Parathyroid adenoma (tissue), 2 donors: ENCODE data around the gene C2CD2L.
A peak's percentile ranks its signal among the peaks of the same experiment; 100 is the strongest.
"Not testable (repeated sequence)": the region's sequence is repeated elsewhere in the genome, so short reads cannot be mapped to it uniquely, and the experiment has no call there.

Source experiments
- H2AFZ ChIP-seq: fragments of 300-600 bp; sonication (generic); one replicate; pipeline ENCODE4 v1.7.0; 2017; ENCODE audit warnings: antibody characterized with exemption, mild to moderate bottlenecking
- H3K27ac ChIP-seq: fragments of 300-600 bp; sonication (generic); one replicate; pipeline ENCODE4 v1.7.0; 2017
- H3K27me3 ChIP-seq: fragments of 300-600 bp; sonication (generic); one replicate; pipeline ENCODE4 v1.7.0; 2017; ENCODE audit warnings: low read length; ENCODE audit not compliant: control insufficient read depth, insufficient read depth
- H3K36me3 ChIP-seq: fragments of 300-600 bp; sonication (generic); one replicate; pipeline ENCODE4 v1.7.0; 2017; ENCODE audit warnings: low read length; ENCODE audit not compliant: control insufficient read depth, insufficient read depth
- H3K4me1 ChIP-seq: fragments of 300-600 bp; sonication (generic); one replicate; pipeline ENCODE4 v1.7.0; 2017; ENCODE audit warnings: control low read depth
- H3K4me2 ChIP-seq: fragments of 300-600 bp; sonication (generic); one replicate; pipeline ENCODE4 v1.7.0; 2017; ENCODE audit warnings: low read length
- H3K4me3 ChIP-seq: fragments of 300-600 bp; sonication (generic); one replicate; pipeline ENCODE4 v1.7.0; 2017; ENCODE audit warnings: low read depth, low read length
- H3K79me2 ChIP-seq: fragments of 300-600 bp; sonication (generic); one replicate; pipeline ENCODE4 v1.7.0; 2017; ENCODE audit warnings: control low read depth
- H3K9ac ChIP-seq: fragments of 300-600 bp; sonication (generic); one replicate; pipeline ENCODE4 v1.7.0; 2017; ENCODE audit warnings: mild to moderate bottlenecking
- H3K9me3 ChIP-seq: fragments of 300-600 bp; sonication (generic); one replicate; pipeline ENCODE4 v1.7.0; 2017; ENCODE audit warnings: low read length; ENCODE audit not compliant: control insufficient read depth
- CTCF ChIP-seq: fragments of 300-600 bp; sonication (generic); IDR thresholded peaks from one replicate; pipeline ENCODE4 v1.7.0; 2017; ENCODE audit warnings: antibody characterized with exemption, mild to moderate bottlenecking
- donor health status: primary hyperparathyroidism.

The C2CD2L gene

GRCh38 chr11:119100246-119100970, 6.7 kb upstream of the C2CD2L start:
- TF ChIP-seq CTCF: no peak
- Histone ChIP-seq H3K9me3 (no peaks in the 10 kb centered on the region), H3K4me3 (peak overlapping the region; percentile 70), H3K4me1 (peaks cover 4% of the 10 kb centered on the region), H2AFZ (no peak overlapping the region), H3K27ac (no peak overlapping the region), H3K4me2 (peak overlapping the region; percentile 91), H3K79me2 (no peaks in the 10 kb centered on the region), H3K36me3 (no peaks in the 10 kb centered on the region), H3K27me3 (no peaks in the 10 kb centered on the region), H3K9ac (no peak overlapping the region)

- H2AFZ ChIP-seq: peak overlapping the region; percentile 95
- H3K4me3 ChIP-seq: peak overlapping the region; percentile 70
- no peak overlapping the region for H3K9ac ChIP-seq
- no peaks in the 10 kb centered on the region for H3K27me3 ChIP-seq
- TF ChIP-seq CTCF: no peak
- H3K79me2 ChIP-seq: no peaks in the 10 kb centered on the region
- peak overlapping the region; percentile 91 for H3K4me2 ChIP-seq
- H3K36me3 ChIP-seq: no peaks in the 10 kb centered on the region
- peak overlapping the region; percentile 95 for H3K27ac ChIP-seq
- H3K4me1 ChIP-seq: peaks cover 4% of the 10 kb centered on the region
- no peaks in the 10 kb centered on the region for H3K9me3 ChIP-seq
These were observed 6.0 kb upstream of the C2CD2L start for GRCh38 chr11:119100994-119101758.

- Histone ChIP-seq H3K27me3 (no peaks in the 10 kb centered on the region), H3K4me3 (peak within 1 kb of the TSS; percentile 70), H3K9ac (peak within 1 kb of the TSS; percentile 37), H2AFZ (peak within 1 kb of the TSS; percentile 95), H3K9me3 (no peaks in the 10 kb centered on the region), H3K79me2 (no peaks in the 10 kb centered on the region), H3K36me3 (no peaks in the 10 kb centered on the region), H3K4me2 (peak within 1 kb of the TSS; percentile 91), H3K27ac (peak within 1 kb of the TSS; percentile 95), H3K4me1 (peaks cover 7% of the 10 kb centered on the region)
- no peak for TF ChIP-seq CTCF
These were observed 5.3 kb upstream of the C2CD2L start, which contains the start of gene DPAGT1 for GRCh38 chr11:119101759-119102423. DPAGT1 (minus strand) TSS chr11:119101853; CDS start chr11:119101655, 198 bp downstream.

GRCh38 chr11:119103161-119103664, 3.9 kb upstream of the C2CD2L start:
- H3K9ac ChIP-seq, H3K36me3 ChIP-seq, H3K27me3 ChIP-seq, H2AFZ ChIP-seq, H3K4me2 ChIP-seq, H3K9me3 ChIP-seq, H3K79me2 ChIP-seq, H3K4me1 ChIP-seq: not testable (repeated sequence)
- Histone ChIP-seq H3K27ac (peak overlapping the region; percentile 55), H3K4me3 (peak overlapping the region; percentile 70)

- no peaks in the 10 kb centered on the region for H3K79me2 ChIP-seq
- no peak overlapping the region for H2AFZ ChIP-seq
- TF ChIP-seq CTCF: no peak
- H3K4me1 ChIP-seq: peaks cover 7% of the 10 kb centered on the region
- H3K27me3 ChIP-seq: no peaks in the 10 kb centered on the region
- H3K4me2 ChIP-seq: no peak overlapping the region
- no peaks in the 10 kb centered on the region for H3K9me3 ChIP-seq
- no peak overlapping the region for H3K4me3 ChIP-seq
- no peak overlapping the region for H3K27ac ChIP-seq
- H3K36me3 ChIP-seq: no peaks in the 10 kb centered on the region
- H3K9ac ChIP-seq: no peak overlapping the region
These were observed 3.4 kb upstream of the C2CD2L start for GRCh38 chr11:119103793-119104192.
